Type B pancreatic cell (in vitro differentiated cells): ENCODE measurements around the gene GAREM1. TPM values are rescaled to one million over a fixed set of nuclear protein-coding genes. Genes with fewer than 3 reads are reported as not detected.
"Not testable (repeated sequence)": the region's sequence is repeated elsewhere in the genome, so short reads cannot be mapped to it uniquely, and the experiment has no call there.

ENCODE experiments used
- DNase-seq: peaks from one replicate; pipeline ENCODE4 v3.0.0; 2021; ENCODE audit warnings: mixed read lengths; ENCODE audit not compliant: unreplicated experiment; ENCODE audit errors: extremely low spot score
- H3K27ac Mint-ChIP-seq: 2 replicates; pipeline ENCODE4 v1.8.0; 2021; ENCODE audit warnings: mild to moderate bottlenecking, mixed read lengths
- H3K27me3 Mint-ChIP-seq: 2 replicates; pipeline ENCODE4 v1.8.0; 2021; ENCODE audit warnings: mixed read lengths
- H3K36me3 Mint-ChIP-seq: 2 replicates; pipeline ENCODE4 v1.8.0; 2021; ENCODE audit warnings: mixed read lengths
- H3K4me1 Mint-ChIP-seq: one replicate; pipeline ENCODE4 v1.8.0; 2021; ENCODE audit warnings: mixed read lengths; ENCODE audit not compliant: unreplicated experiment
- H3K4me3 Mint-ChIP-seq: 2 replicates; pipeline ENCODE4 v1.8.0; 2021; ENCODE audit warnings: mild to moderate bottlenecking, mixed read lengths
- H3K9me3 Mint-ChIP-seq: 2 replicates; pipeline ENCODE4 v1.8.0; 2021; ENCODE audit warnings: mixed read lengths
- total RNA-seq: library from RNA; stranded (reverse); gene quantifications from 2 replicates; pipeline ENCODE4 v1.2.1, GENCODE V29; 2021; ENCODE audit warnings: low replicate concordance
- TF ChIP-seq, protein P1 (sequence below): fragments of 200-600 bp; sonication (generic); conservative IDR thresholded peaks from 2 replicates; pipeline ENCODE4 v1.5.0; 2021; ENCODE audit warnings: antibody characterized with exemption, mild to moderate bottlenecking

Gene GAREM1
- total RNA-seq, 1 donor from 2014 or later = 17.8 TPM

DNA sequence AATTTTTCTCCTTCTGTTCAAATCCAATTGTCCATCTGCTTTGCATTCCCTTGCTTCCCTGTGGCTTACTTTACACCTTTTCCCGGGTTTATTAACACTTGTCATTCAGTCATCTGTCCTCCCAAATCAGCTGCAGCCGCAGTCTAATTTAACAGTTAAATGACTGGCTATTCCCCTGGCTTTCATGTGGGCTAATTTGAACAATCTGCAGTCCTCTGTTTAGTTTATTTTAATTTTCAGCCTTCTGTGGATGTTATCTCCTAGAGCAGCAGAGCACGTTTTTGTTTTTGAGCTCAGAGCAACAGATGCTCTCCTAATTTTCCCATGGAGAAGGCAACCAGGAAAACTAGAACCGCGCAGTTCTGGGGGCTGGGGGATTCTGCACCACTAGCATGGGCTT, 225.8 kb downstream of the GAREM1 start:
- Mint-ChIP-seq H3K9me3 (peaks cover 5% of the 10 kb centered on the region), H3K36me3 (no peaks in the 10 kb centered on the region), H3K4me3 (no peak overlapping the region), H3K27ac (no peak overlapping the region), H3K4me1 (no peaks in the 10 kb centered on the region), H3K27me3 (no peaks in the 10 kb centered on the region)
- TF ChIP-seq, protein P1, sequence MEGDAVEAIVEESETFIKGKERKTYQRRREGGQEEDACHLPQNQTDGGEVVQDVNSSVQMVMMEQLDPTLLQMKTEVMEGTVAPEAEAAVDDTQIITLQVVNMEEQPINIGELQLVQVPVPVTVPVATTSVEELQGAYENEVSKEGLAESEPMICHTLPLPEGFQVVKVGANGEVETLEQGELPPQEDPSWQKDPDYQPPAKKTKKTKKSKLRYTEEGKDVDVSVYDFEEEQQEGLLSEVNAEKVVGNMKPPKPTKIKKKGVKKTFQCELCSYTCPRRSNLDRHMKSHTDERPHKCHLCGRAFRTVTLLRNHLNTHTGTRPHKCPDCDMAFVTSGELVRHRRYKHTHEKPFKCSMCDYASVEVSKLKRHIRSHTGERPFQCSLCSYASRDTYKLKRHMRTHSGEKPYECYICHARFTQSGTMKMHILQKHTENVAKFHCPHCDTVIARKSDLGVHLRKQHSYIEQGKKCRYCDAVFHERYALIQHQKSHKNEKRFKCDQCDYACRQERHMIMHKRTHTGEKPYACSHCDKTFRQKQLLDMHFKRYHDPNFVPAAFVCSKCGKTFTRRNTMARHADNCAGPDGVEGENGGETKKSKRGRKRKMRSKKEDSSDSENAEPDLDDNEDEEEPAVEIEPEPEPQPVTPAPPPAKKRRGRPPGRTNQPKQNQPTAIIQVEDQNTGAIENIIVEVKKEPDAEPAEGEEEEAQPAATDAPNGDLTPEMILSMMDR = no peak
- no peak for DNase-seq

DNA sequence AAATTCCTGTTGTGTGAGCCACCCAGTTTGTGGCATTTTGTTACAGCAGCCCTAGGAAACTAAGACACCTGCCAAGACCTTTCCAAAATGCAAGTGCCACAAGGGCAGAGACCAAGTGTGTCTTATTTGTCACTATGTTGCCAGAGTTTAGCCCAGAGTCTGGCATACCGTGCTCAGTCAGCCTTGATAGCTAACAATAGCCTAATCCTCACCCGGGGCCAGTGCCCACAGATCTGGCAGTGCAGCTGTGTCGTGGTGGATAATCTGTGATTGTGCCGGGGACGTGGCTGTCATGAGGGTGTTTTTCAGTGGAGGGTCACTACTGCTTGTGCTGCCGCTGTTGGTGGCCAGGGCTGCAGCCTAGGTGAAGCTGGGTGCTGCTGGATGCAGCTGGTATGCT, 227.3 kb downstream of the GAREM1 start:
- Mint-ChIP-seq H3K4me1 (no peaks in the 10 kb centered on the region), H3K27ac (no peak overlapping the region), H3K4me3 (no peak overlapping the region), H3K27me3 (no peaks in the 10 kb centered on the region), H3K9me3 (no peaks in the 10 kb centered on the region), H3K36me3 (no peaks in the 10 kb centered on the region)
- no peak for DNase-seq
- TF ChIP-seq, protein P1 = no peak

DNA sequence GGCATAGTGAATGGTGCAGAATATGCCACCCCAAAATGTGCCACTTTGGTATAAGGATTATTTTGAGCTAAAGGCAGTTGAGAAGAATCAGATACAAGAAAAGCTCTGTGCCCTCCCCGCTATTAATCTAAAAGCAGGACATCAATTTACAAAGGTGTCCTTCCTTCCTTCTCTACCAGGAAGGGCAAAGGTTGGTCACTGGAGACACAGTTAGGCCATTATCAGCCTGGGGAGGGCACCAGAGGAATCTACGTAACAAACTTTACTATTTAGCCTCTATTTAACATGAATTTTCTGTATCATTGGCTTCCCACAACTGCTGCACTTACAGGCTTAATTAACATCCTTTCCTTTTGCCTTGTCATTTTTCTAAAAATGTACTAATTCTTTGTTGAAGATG, 228.3 kb downstream of the GAREM1 start:
- Mint-ChIP-seq H3K4me3 (no peak overlapping the region), H3K27me3 (no peaks in the 10 kb centered on the region), H3K27ac (no peak overlapping the region), H3K9me3 (no peaks in the 10 kb centered on the region), H3K36me3 (no peaks in the 10 kb centered on the region), H3K4me1 (no peaks in the 10 kb centered on the region)
- DNase-seq = no peak
- TF ChIP-seq, protein P1 = no peak

DNA sequence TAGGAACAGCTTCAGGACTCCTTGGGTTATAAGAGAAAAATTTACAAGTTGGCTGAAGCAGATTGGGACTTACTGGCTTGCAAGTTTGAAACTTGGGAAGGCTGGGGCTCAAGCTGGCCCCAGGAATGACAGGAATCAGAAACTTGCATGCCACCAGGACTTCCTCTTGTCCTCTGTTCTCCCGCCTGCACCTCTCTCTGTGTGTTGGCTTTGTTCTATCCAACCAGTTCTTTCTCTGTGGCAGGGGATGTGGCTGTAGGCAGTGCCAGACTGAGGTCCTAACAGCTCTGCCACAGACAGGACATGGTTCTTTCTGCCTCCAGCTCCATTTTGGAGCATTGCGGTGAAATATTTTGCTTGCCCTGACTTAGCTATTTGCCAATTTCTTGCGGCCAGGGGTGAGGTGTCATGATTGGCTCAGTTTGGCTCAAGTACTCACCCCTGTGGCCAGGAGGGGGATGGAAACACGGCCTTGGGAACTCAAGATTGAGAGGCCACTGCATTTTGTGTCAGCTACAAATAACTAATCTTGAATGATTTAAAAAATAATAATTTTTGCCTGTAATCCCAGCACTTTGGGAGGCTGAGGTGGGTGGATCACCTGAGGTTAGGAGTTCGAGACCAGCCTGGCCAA, 231.9 kb downstream of the GAREM1 start:
- no peaks in the 10 kb centered on the region for H3K4me1 Mint-ChIP-seq
- no peaks in the 10 kb centered on the region for H3K9me3 Mint-ChIP-seq
- TF ChIP-seq, protein P1 = no peak
- no peak overlapping the region for H3K4me3 Mint-ChIP-seq
- no peaks in the 10 kb centered on the region for H3K27me3 Mint-ChIP-seq
- H3K36me3 Mint-ChIP-seq = peaks cover 3% of the 10 kb centered on the region
- no peak overlapping the region for H3K27ac Mint-ChIP-seq
- no peak for DNase-seq

DNA sequence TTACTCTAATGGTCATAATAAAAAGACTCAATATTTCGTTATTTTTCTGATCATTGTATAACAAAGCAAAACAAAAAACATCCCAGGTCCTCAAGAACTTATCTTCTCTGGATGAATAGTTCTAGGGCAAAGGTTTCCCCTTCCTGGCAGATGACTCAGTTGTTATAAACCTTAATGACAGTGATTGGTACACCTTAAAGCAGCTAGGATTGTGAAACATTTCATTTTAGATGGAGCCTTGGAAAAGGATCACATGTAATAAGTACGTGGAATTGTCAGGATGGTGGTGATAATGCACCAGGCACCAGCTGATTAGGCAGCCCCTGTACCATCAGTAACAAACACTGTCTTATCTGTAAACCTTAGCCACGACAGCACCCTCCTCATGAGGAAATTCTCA, 233.6 kb downstream of the GAREM1 start:
- Mint-ChIP-seq H3K36me3 (peaks cover 4% of the 10 kb centered on the region), H3K4me3 (no peak overlapping the region), H3K9me3 (no peaks in the 10 kb centered on the region), H3K27ac (no peak overlapping the region), H3K4me1 (no peaks in the 10 kb centered on the region), H3K27me3 (no peaks in the 10 kb centered on the region)
- no peak for DNase-seq
- TF ChIP-seq, protein P1 = no peak

DNA sequence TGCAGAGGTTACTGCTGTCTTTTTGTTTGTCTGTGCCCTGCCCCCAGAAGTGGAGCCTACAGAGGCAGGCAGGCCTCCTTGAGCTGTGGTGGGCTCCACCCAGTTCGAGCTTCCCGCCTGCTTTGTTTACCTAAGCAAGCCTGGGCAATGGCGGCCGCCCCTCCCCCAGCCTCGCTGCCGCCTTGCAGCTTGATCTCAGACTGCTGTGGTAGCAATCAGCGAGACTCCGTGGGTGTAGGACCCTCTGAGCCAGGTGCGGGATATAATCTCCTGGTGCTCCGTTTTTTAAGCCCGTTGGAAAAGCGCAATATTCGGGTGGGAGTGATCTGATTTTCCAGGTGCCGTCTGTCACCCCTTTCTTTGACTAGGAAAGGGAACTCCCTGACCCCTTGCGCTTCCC, 237.3 kb downstream of the GAREM1 start:
- H3K27ac Mint-ChIP-seq, H3K4me1 Mint-ChIP-seq, H3K4me3 Mint-ChIP-seq, H3K36me3 Mint-ChIP-seq, H3K27me3 Mint-ChIP-seq, H3K9me3 Mint-ChIP-seq, DNase-seq: not testable (repeated sequence)
